NCI-H2196 (cell line): ENCODE data around the gene CYP39A1.

ENCODE experiments used
- DNase-seq: peaks from one replicate; lab custom pipeline; 2025; ENCODE audit not compliant: unreplicated experiment; lab: John Stamatoyannopoulos, UW

Gene CYP39A1

DNA sequence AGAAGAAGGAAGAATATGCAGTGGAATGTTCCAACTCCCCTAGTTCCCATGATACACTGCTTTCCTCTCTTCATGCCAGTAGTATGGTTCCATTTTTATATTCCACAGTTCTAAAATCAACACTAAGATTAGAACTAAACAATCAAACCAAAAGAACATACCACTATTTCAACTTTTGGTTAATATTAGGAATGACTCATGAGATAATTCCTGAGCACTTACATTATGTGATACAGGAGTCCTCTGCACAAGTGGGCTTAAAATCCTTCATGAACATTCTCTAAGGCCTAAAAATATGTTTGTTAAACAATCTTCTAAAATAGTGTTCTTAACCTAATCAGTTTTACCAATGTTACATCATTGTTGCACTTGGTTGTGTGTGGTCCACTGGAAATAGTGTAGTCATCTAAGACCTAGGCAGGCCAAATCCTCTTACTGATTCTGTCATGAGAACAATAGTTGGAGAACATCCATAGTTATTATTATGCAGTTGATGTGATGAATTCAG lies 131.1 kb downstream of the CYP39A1 start:
- no peak for DNase-seq

DNA sequence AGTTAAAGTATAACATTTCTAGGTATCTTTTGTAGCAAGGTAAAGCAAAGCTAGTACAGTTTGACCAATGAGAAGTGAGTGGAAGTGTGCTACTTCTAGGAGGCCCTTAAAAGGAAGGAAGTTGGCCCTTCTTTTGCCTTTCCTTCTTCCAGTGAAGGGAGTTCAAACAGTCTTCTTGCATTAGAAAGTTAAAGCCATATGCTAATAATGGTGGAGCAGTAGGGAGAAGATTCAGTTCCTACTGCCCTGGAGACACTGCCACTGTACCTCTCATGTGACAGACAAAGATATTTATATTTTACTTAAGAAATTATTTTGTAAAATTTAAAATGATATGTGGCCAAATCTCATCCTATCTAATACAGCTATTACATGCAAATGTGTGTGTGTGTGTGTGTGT lies 135.4 kb downstream of the CYP39A1 start:
- no peak for DNase-seq

DNA sequence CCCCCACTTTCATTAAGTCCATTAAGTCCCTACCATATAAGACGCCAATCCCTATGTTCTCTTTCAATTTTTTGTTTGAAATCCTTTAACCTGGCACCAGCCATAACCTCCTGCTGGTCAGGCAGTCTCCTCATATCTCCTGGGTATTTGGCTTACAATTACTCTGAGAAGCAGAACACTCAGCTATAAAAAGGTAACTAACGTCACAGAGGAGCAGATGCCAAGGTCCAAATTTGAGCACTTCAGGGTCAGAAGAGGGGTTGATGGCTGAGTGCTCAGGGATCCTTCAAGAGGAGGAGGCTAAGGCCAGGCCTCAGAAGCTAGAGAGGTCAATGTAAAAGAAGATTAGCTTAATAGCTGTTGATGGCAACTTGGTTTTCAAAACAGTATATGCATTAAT lies 139.1 kb downstream of the CYP39A1 start:
- no peak for DNase-seq

DNA sequence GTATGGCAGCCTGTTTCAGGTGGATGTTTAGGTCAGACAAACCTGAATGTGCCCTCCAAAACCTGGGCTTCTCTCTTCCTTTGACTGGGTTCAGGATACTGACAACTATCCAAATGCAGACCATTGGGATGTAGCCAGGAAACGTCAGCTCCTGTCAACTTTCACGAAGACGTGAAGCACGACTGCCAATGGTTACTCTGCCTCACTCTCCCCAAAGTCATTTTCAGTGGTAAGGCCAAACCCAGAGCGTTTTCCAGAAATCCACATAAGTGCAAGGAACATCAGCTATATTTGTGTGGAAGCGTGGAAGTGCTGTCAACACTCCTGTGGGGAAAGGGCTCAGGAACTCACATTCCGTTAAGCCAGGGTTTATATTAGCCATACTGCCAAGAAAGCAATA lies 141.3 kb downstream of the CYP39A1 start:
- no peak for DNase-seq

DNA sequence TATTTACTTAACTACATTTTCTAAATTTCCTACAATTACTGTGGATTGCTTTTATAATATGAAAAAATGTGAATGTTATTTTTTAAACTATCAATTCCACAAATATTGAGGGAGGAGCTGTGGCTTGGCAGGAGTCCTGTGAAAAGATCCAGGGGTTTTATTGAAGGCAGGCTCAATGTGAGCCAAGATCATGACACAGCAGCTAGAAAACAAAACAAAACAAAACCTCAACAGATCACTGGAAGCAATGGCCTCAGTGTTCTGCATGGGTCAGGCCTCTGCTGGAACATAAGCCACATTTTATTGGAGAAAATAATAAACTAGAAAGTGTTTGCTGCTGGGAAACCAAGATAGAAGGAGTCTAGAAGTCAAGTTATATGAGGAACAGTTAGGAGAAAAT lies 142.0 kb downstream of the CYP39A1 start:
- no peak for DNase-seq

DNA sequence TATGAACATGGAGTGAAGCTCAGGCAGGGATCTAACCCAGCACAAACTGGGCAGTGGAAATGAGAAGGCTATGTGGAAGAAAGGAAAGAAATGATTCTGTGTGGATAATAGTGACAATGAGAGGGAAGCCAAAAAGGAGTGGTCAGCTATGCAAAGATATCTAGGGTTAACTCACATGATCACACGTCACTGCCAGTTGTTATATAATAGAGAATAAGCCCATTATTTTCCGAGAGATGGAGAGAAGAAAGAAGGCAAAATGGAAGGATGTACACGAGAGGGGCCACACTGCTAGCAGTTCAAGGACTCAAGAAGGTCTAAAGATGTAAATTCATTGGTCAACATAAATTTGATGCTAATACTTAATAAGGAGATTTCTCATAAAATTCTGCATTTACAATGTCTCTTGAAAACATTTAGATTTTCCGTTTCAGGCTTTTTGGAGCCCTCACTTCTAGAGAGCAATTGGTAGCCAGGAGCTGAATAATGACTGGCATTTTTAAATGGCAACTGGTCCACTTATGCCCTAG lies 142.6 kb downstream of the CYP39A1 start:
- DNase-seq: no peak

DNA sequence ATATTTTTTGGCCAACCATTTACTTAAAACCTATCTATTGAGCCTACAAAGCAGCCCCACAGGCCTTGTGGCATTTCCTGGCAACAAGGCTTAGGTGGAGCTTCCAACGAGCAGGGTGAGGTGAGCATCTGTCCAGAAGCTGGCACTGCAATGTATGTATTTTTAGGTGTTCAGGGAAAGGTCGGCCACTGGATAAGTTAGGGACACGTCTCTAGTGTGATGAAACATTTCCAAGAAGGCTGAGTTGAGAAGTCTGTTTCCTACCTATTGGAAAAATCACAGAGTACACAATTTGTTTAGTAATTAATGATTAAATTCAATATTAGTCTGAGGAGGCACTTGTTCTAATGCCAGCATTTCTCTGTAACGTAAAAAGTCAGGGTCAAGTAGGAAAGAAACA lies 143.6 kb downstream of the CYP39A1 start:
- DNase-seq: no peak

DNA sequence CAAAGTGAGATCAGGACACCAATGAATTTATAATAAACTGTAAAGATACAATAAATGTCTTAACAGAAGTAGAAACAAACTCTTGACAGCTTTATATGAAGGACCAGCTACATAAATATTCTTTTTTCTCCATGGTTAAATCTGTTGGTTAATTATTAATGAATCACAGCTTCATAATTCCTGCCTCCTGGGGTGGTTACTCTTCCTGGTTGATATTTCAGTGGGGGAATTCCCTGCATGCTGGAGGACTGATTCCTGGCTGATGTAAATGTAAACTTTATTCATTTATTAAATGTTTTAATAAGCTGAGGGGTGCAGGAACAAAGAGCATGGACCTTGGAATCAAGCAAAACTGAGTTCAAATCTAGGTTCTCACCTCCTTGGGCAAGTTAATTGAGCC lies 145.2 kb downstream of the CYP39A1 start:
- no peak for DNase-seq

DNA sequence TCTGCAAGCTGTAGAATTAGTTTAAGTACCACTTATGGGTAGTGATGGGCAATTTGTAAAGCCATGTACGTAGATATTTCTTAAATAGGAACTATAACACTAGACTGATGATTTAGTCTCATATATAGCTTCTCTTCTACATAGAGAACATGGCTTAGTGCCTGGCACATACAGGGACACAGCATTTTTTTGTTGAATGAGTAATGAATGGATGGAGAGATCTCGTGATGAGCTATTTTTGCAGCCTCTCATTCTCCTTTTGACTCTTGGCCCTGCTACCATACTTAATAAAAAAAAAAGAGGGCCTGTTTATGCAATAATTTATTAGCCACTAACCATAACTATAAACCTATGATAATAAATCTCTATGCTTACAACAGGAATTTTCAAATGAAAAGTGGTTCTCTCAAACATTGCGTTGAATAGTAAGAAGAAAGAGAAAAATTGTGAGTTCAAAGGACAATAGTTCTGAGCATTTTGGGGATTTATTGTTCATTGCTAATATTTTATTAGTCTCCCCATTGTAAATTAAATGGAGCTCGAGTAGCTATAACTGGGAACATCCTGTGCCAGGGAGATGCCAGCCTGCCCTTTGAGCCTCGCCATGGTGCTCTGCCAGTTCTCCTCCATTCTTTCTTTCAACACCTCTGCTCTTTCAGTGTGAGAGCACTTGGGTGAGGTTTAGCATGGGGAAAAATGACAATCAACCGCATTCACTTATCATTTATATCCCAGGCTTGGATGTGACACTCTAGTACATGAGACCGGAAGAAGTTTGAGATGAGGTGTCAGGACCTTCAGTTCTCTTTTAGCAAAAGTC lies 146.7 kb downstream of the CYP39A1 start:
- no peak for DNase-seq

DNA sequence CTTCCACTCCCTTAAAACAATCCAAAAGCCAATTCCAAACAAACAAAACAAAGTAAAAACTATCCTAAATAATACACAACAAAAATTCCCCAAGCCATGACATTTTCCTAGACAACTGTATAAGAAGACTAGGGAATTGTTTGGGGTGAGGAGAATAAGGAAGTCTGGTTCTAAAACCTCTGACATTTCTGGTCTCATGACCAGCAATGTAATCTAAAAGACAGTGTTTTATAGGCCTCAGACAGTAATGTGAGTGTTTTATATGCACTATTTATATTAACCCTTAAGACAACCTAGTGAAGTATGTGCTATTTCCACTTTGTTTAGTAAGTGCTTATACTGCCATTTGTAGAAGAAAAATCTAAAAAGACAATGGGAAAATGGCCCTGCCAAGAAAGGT lies 148.4 kb downstream of the CYP39A1 start:
- DNase-seq: no peak

DNA sequence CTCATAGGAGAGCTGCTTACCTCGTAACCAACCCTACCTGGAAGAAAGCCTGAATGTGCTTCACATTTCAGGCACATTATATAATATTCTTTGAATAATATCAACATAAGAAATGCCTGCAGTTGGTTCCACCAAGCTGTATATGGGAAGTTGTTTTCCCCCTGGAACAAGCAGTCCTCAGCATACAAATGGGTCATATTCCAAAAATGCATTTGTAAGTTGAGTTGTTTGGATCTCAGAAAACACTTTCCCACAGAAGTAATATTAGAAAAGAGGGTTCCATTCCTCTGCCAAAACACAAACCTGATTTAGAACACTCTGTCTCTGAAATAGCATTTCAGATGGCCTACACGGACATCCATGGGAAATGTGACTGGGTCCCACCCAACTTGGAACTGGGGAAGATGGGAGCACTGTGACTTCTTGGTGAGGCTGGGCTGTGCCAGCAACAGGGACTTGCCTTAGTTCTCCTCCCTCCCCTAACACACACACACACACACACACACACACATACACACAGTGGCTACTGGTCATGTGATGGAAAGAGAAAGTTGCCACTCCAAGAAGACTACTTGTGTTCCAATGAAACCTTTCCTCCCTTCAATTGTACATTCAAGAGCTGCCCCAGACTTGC lies 150.0 kb downstream of the CYP39A1 start:
- DNase-seq: no peak

DNA sequence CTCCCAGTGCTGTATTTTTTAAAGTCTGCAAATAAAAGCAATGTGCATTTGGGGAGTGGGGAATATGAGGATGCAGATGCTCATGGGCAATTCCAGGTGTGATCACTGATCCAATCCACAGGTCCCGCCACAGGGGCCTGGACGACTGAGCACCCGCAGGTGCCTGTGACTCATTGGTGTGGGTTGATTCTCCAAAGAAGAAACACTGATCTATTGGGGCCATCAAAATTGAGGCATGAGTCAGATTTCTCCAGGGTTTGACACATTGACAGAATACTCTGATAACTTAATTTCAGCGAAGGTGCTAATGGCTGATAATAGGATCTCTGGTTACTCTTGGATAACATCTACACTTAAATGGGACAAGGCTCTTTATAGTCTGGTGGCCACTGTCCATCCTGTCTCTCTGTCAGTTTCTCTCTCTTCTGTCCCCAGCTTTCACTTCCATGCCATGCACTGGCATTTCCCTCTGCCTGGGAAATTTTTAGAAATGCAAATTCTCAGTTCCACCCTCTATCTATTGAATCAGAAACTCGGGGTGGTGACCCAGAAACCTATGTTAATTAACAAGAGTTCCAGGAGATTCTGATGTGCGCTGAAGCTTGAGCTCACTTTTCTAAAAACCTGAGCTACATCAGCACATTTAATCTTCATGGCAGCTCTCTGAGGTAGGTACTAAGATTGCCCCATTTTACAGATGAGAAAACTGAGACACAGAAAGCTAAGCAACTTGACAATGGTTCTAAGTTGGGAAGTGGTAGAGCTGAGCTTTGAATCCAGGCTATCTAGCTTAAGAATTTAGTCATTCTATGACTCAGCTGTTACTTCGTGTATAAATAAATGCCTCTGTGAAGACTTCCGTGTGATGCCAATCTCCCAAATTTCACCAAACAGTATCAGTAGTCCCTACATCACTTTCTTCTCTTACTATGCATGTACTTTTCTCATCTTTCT lies 151.2 kb downstream of the CYP39A1 start:
- no peak for DNase-seq

DNA sequence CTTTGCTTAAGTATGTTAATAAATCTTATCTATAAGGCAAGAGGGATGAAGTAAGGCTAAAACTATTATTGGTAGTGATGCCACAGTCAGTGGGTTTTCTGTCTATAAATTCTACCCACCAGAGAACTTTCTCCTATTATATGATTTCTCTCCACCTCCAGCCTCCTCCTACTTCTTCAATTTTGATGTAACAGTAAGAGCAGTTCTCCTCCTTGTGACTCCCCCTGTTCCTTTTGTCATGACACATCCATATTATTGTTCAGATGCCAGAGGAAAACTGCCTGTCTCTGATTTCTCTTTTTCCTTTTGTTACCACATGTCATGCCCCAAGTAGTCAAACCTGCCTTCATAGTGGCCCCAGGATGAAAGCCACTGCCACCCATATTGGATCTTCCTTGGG lies 152.2 kb downstream of the CYP39A1 start:
- no peak for DNase-seq
